ENCODE data around the gene HDAC3. TPM values are rescaled to one million over a fixed set of nuclear protein-coding genes. Genes with fewer than 3 reads are reported as not detected.
"Not testable (repeated sequence)": the region's sequence is repeated elsewhere in the genome, so short reads cannot be mapped to it uniquely, and the experiment has no call there.

Gene HDAC3
- polyA plus RNA-seq, 1 donor, result 47.7 TPM

DNA sequence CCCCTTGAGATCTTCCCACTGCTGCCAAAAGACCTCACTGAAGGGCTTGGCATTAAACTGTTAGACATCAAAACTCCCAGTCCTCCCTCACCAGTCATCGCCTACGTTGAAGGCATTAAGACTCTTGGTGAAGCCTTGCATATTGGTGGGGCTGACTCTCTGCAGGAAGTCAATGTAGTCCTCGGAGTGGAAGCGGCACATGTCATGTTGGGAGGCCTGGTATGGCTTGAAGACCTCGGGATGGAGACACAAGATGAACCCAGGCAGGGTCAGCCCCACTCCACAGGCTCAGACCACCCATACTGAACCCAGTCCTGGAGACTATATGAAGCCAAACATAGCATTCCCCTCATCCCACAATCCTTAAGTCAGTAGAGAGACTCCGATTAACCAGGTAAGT, 1.9 kb downstream of the HDAC3 start:
- no peak for DNase-seq (ENCODE audit: low read depth)

DNA sequence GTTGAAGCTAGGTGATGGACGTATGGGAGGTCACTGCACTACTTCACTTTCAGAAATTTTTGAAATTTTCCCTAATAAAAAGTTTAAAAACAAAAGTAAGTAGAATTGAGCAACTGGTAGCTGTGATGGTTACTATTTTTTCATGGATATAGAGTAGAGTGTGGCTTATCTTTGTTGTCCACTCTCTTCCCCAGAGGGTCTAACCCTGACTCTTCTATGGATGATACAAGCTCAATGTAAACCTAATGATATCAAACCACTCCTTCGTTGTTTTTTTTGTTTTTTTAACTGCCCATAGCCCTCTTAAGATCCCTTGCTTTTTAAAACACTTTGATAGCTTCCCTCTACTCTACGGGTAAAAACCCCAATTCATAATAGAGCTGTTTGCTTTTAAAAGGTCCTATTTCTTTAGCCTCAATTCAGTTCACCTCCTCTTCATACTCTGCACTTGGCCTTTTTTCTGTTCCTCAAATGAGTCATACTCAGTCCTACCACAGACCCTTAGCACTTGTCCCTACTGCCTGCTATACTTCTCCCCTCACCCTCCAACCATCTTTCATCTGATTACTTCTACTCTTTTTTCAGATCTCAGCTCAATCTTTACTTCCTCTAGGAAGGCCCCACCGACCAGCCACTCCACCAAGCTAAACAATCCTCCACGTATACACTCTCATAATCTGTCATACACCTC, 2.6 kb downstream of the HDAC3 start:
- no peak for DNase-seq (ENCODE audit: low read depth)

DNA sequence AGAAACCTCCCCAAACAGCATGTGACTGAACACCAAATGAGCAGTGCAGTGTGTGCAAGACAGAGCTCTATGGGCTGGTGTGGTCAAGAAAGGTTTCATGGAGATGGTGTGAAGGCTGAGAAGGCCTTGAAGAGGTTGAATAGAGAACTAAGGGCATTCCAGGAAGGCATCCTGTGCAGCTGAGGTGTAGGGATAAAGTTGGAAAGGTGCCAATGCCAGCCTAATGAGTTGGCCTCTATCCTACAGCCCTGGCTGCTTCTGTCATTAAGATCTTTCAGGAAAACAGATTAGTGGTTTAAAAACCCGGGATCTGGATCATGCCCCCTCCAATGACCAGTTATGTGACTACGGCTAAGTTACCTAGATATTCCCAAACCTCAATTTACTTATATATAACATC, 4.0 kb downstream of the HDAC3 start:
- no peak for DNase-seq (ENCODE audit: low read depth)

DNA sequence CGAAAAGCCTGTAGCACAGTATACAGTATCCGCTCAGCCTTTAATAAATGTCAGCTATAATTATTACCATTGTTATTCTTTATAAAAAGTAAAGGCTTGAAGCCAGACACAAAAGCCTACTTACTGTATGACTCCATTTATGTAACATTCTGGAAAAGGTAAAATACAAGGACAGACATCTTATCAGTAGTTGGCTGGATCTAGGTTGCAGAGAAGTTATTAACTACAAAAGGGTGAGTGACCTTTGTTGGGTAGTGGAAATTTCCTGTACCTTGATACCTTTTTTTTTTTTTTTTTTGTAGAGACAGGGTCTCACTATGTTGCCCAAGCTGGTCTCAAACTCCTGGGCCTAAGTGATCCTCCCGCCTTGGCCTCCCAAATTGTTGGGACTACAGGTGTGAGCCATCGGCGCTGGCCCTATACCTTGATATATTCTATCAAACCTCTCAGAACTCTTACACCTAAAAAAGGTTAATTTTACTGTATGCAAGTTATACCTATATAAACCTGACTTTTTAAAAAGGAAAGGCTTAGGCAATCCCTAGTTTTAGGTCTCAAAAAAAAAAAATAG, 6.0 kb downstream of the HDAC3 start:
- no peak for DNase-seq (ENCODE audit: low read depth)

DNA sequence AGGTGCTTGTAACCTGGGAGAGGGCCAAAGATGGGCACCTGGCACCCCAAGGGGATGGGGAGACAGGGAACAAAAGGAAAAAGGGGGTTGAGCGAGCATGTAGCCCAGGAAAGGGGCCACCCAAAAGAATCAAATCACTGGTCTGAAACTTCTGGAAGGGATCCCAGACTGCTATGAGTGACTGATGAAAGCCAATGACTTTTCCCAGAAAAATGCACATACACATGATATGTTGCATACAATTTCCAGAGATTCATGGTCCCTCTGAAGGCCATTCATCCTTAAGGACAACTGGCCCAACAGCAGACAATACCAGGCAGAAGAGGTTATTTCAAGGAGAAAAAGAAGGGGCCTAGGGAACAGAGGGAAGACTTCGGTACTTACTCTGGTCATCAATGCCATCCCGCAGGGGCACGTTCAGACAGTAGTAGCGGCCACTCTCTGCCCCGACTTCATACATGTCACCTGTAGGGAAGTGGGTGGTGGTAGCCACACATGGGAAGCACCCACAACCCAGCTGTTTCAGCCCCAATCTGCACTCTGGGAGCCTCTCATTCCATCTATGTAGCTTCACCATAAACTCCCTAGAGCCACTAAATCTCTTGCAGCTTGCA, 8.4 kb downstream of the HDAC3 start:
- no peak for DNase-seq (ENCODE audit: low read depth)

DNA sequence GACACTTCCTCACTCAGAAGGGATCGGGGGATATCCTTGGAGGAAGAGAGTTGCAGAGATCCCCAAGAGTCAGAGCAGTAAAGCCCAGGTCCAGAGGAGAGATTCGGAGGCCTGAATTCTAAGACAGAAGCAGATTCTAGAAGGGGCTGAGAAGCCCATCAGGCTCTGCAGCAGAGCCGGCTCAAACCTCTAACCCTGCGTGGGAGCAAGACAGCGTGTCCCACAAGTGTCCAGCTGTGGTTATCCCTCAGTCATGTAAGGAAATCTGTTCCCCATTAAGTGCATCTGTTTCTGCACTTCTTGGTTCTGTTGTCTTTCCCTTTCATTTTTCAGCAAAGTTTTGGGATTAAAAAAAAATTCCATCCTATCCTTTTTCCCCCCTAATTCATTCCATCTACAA, 13.0 kb downstream of the HDAC3 start:
- no peak for DNase-seq (ENCODE audit: low read depth)

DNA sequence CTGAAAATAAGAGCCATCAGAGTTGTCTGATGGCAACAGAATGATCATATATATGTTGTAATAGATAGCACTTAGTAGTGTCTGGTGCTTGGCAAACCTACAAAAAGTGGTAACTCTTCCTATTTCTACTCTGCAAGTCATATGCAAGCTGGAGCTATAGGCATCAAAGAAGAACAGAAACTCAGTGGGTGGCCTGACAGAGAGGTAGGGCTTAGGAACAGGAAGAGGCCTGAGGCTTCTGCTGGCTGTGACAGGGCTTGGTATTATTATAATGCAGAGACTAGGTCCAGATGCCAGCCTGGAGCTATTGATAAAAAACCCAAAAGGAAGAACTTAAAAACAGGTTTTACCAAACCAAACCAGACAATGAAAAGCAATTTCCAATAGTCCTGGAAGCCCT, 13.5 kb downstream of the HDAC3 start:
- DNase-seq (ENCODE audit: low read depth), result no peak

DNA sequence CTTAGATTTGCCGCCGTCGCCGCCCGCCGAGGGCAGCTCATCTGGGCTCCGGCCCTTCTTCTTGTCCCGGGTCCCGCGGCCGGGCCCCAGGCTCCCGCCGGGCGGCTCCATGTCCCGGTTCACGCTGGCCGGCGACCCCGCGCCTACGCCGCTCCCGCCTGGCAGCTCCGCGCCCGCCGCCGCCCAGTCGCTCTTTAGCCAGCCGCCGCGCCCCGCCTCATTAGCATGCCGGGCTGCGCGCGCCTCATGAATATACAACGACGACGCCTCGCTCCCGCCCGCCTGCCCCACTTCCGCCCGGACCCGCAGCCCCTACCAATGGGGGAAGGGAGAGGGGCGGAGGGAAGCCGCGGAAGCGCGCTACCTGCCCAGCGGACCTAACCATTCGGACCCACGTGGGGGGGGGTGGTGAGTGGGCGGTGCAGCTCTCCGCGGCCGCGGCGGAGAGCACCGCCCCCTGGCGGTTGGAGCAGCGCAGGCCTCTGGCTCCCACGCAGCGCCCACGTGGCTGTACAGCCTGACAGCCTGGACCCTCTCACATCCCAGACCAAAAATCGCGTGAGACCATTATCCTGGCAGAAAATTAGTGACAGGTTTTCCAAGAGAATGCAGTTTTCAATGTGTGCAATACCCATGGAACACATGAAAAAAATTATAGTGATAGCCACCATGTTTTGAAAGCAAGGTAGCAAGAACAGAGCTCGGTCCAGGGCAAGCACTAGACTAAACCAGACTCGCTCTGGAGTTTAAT, 17.7 kb downstream of the HDAC3 start, which contains the start of gene DIAPH1:
TSS of gene DIAPH1 (minus strand) at position 197 of the 751 bp plus-strand sequence. CDS start at position 111, 86 bp downstream.
- DNase-seq (ENCODE audit: low read depth), result peak; percentile 77

DNA sequence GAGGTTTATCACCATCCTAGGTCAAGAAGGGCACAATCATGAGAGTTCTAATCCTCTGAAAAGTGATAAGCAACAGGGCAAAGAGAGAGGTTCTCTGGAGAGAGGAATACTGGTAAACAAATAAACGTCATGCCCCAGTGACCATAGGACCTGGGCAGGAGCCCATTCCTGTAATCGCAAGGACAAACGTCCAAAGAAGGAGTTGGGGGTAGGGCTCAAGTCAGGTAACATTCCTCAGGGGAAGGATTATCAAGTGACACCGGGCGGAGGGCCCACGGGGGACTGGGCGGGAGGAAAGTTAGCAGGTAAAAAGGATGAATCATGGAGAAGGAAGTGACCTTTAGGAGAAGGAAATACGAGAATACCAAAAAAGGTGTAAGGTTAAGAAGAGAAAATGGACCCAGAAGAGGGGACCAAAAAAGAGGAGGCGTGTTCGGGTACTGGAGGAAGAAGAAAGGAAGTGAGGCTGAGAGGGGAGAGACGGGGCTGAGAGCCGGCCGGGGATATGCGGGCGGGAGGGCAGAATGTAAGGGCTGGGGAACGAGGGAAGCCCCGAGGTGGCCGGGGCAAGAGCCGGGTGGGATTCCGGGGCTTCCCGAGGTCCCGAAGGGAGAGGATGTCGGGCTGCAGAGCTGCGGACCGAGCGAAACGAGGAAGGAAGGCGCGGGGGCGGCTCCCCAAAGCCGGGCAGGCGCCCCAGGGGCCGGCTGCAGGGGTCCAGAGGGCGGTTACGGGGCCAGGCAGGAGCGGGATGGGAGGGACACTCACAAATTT, 18.4 kb downstream of the HDAC3 start:
- DNase-seq (ENCODE audit: low read depth), result no peak

DNA sequence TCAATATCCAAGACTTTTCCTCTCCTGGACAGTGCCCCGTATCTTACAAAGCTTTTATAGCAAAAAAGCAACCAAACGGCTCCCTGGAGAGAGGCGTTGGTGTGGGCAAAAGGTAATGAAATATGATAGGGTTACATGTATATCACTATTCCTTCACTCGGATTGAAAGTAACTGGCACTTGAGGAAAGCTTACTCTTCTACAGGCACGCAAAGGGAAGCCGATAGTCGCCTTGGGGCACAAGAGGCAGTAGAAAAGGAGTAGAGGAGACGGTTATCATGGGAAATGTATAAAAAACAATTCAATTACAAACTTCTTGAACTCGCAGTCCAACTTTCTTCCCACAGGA, 19.0 kb downstream of the HDAC3 start:
- DNase-seq (ENCODE audit: low read depth), result no peak

DNA sequence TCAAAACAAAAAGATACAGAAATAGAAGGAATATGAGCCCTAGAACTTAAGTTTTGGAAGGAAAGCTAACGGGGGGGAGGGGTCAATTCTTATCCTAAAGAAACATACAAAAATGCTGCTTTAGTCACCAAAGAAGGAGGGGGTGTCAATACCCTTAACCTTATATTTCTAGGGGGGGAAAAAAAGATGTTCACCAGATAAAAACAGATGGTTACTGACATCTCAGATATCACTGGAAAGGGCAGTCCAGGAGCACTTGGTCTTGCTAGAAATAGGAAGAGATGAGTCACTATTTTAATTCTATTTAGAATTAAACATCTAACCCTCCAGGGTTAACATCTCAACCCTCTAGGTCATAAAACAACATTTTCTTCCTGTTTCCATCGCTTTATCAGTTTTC, 19.5 kb downstream of the HDAC3 start:
- DNase-seq (ENCODE audit: low read depth), result no peak

DNA sequence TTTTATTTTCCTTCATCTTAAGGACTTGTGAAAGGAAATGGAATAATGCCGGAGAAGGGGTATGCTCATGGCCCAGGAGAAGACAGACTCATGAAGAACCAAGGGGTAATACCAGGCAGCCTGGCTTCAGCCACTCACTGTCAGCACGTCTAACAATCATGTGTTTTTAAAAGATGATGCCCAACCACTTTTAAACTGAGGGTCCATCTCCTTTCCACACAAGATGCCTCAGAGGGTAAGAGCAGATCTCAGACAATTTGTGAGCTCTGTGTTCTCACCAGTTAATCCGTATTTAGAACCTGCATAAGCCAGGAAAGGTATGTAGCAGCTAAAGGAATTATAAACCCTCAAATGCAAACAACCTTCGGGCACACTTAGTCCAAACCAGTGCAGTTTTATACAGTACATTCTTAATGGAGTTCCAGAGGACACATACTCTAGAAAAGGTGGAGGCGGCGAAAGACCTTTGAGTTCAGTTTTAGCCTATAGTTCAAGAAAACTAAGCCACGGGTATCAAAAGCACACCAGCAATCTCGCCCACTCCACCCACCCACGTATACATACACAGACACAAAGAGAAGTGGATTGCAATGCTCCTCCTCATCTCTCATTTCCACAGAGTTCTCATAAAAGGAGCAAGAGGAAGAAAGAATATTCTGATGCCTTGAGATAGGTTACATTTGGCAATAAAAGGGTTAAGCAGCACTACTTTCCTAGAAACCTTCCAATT, 20.5 kb downstream of the HDAC3 start:
- DNase-seq (ENCODE audit: low read depth), result no peak

DNA sequence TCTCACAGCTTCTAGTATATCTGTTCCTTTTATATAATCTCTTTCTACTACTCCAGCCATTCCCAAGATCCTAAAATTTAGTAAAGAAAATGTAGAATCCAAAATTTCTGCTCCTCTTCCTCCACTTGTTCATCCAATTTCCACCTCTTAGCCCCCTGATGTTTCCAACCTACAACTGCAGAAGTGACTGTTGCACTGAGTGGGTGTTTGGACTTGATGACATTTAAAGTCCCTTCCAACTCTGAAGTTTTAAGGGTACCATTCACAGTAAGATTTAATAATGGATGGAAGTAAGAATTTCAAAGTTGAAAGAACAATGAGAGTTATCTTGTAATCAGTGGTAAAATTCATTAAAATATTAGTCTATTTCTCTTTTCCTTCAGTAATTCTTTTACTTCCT, 23.3 kb downstream of the HDAC3 start:
- DNase-seq (ENCODE audit: low read depth), result no peak

DNA sequence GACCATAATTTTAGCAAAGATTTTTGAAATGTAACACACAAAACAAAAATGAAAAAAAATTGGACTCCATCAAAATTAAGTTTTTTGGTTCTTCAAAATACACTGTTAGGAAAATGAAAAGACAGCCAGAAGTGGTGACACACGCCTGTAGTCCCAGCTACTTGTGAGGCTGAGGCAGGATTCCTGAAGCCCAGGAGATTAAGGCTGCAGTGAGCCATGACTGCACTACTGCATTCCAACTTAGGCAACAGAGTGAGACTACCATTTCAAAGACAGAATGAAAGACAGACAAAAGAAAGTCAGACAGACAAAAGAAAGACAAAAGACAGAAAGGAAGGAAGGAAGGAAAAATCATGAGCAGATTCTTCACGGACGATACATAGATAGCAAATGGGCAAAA, 25.4 kb downstream of the HDAC3 start:
- no peak for DNase-seq (ENCODE audit: low read depth)

DNA sequence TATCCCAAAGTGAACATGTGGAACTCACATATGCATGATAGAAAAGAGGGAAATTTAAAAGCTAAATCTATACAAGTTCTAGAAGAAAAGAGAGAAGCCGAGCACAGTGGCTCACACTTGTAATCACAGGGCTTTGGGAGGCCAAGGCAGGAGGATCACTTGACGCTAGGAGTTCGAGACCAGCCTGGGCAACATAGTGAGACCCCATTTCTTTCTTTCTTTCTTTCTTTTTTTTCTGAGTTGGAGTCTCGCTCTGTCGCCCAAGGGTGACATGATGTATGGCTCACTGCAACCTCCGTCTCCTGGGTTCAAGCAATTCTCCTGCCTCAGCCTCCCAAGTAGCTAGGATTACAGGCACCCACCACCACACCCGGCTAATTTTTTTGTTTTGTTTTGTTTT, 26.7 kb downstream of the HDAC3 start:
- DNase-seq (ENCODE audit: low read depth), result not testable (repeated sequence)

DNA sequence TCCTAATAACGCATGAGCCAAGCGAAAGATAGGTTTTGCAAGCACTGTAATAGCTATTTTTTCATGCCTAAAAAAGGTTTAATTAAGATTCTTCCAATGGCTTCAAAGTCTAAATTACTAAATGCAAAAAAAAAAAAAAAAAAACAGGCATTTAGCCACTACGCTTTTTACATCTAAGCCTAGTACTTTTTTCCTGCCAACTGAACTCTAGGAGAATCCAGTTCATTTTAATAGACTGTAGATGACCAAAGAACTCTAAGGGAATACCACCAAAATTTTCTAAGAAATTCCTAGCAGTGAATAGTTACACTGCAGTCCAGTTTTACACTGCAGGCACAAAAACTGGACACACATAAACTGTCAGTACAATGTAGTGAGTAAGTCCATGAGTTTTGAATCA, 27.6 kb downstream of the HDAC3 start:
- DNase-seq (ENCODE audit: low read depth), result no peak

DNA sequence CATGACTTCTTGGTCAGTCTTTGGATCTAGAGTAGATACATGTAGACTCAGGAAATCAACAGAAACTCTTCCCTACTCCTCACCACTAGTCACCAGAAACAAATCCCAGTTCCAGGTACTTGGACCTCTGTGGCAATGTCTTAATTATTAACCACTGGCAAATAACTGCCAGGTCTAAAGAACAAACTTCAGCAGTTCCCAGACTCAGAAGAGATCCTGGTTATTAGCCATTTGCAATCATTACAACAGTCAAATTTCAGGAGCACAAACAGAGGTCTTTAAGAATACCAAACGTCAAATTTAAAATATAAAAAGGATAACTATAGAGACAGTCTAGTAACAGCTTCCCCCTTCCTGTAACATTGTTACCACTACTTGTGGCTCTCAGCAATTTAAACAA, 28.1 kb downstream of the HDAC3 start:
- no peak for DNase-seq (ENCODE audit: low read depth)

DNA sequence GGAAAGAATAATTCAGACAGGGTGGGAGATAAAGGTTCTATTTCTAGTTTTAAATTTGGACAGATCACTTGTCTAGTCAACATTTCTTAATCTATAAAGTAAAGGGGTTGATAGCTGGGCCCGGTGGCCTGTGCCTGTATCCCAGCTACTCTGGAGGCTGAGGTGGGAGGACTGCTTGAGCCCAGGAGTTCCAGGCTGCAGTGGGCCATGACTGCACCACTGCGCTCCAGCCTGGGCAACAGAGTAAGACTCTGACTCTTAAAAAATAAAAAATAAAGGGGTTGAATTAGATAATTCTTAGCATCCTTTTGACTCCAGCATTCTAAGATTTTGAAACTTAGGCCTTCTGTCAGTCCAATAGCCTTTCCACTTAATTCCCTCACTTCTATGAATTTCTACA, 28.6 kb downstream of the HDAC3 start:
- no peak for DNase-seq (ENCODE audit: low read depth)

DNA sequence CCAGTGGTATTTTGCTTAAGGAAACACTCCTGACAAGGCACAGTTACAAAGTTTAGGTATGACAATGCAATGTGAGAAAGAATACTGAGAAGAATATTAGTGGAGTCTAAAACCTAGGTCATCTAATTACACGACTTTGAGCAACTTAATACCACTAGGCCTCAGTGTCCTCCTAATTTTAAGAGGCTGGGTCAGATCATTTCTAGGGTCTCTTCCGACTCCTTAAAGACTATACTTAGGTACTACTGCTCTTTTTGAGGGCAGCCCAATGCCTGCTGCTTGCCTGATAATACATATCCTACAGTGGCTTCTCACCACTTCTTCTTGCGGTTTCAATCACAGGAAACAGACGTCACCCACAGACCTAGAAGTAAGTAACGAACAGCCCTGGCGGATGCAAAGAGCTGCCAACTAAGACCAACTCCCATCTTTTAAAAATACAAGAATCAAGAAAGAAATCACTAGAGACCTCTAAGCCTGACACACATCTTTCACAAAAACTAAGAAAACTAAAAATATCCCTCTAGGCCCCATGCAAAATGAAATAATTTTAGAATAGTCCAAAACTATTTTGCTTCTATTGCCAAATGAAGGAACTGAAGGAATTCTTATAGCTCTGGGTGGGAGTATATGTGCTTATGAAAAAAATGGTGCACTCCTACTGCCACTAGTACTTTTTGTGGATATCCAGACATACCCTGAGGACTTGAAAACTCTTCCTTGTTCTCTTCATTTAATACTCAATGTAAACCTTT, 30.9 kb downstream of the HDAC3 start:
- no peak for DNase-seq (ENCODE audit: low read depth)

DNA sequence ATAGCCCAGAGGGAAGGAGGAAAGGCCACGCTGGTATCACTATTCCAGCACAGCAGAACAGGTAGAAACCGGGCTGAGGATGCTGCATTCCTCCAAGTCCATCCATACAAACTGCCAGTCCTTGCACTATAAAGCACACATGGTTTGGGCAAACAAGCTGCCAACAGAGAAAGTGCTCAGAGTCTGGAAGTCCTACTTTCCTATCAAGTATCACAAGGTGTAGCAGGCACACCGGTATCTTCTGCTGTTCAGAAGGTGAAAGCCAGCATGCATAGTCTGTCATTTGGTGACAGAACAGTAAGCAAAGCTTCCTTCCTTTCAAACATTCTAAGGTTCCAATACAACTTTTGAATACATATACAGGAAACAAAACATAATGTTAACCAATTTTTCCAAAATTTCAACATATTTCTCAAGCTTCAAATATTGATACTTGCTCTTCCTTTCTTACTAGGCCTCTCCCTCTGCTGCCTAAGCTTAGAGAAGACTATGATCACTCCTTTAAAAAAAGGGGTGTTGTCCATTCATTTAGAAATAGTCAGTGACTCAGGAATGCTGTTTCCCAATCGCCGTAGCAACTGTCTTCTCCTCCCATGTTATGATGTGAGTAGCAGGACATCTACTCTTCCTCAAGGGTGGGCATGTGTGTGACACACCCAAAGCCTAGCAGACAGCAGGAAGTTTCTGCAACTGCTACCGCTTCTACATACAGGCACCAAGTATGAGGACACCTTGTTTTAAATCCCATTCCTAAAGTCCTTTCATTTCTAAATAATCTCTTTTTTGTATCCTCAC, 32.5 kb downstream of the HDAC3 start:
- peak; percentile 43 for DNase-seq (ENCODE audit: low read depth)
